NCI-H524 treated with DMSO at 0.1 percent for 48 hours (cell line): Measurements from ENCODE around the gene RNF150.

Experiments
- DNase-seq: peaks from one replicate; lab custom pipeline; 2025; lab: John Stamatoyannopoulos, UW

The RNF150 gene

GRCh38 chr4:140924761-140925392 lies 208.4 kb downstream of the RNF150 start:
- no peak for DNase-seq

- no peak for DNase-seq
These were observed 226.0 kb downstream of the RNF150 start for GRCh38 chr4:140906993-140907962.

- no peak for DNase-seq
These were observed 228.4 kb downstream of the RNF150 start for GRCh38 chr4:140904904-140905303.

GRCh38 chr4:140903522-140904475 lies 229.5 kb downstream of the RNF150 start:
- DNase-seq, result no peak

GRCh38 chr4:140901736-140902336 lies 231.4 kb downstream of the RNF150 start:
- peak; percentile 32 for DNase-seq

GRCh38 chr4:140893939-140894338 lies 239.3 kb downstream of the RNF150 start:
- no peak for DNase-seq

GRCh38 chr4:140888054-140888453 lies 245.2 kb downstream of the RNF150 start:
- DNase-seq, result no peak

- DNase-seq, result no peak
These were observed 245.8 kb downstream of the RNF150 start for GRCh38 chr4:140887467-140887866.

- DNase-seq, result peak; percentile 8
These were observed 248.7 kb downstream of the RNF150 start for GRCh38 chr4:140884431-140885058.

GRCh38 chr4:140877781-140878180 lies 255.5 kb downstream of the RNF150 start:
- DNase-seq, result no peak

- no peak for DNase-seq
These were observed 256.5 kb downstream of the RNF150 start for GRCh38 chr4:140876615-140877364.

GRCh38 chr4:140875746-140876452 lies 257.4 kb downstream of the RNF150 start:
- DNase-seq, result no peak

- no peak for DNase-seq
These were observed 259.2 kb downstream of the RNF150 start for GRCh38 chr4:140874056-140874455.

- DNase-seq, result no peak
These were observed 261.9 kb downstream of the RNF150 start for GRCh38 chr4:140871368-140871767.

- no peak for DNase-seq
These were observed 262.8 kb downstream of the RNF150 start for GRCh38 chr4:140870427-140870826.

- no peak for DNase-seq
These were observed 263.8 kb downstream of the RNF150 start for GRCh38 chr4:140869446-140869845.

GRCh38 chr4:140867356-140867755 lies 265.9 kb downstream of the RNF150 start:
- no peak for DNase-seq

- no peak for DNase-seq
These were observed 266.7 kb downstream of the RNF150 start for GRCh38 chr4:140866492-140867005.
